ENCODE measurements around the gene UBAP1L. TPM values are rescaled to one million over a fixed set of nuclear protein-coding genes. Genes with fewer than 3 reads are reported as not detected.

Gene UBAP1L
- total RNA-seq, 2 donors from 2014 or later = 3.7 to 11.0 TPM

GRCh38 chr15:65082303-65082953, 32.6 kb downstream of the UBAP1L start:
- ATAC-seq (ENCODE audit: insufficient number of reproducible peaks, low FRiP score, low read depth) (no peak), DNase-seq (ENCODE audit: low spot score) (no peak)
- no peak overlapping the region for H3K4me3 ChIP-seq
- H3K36me3 ChIP-seq = no peaks in the 10 kb centered on the region
- no peaks in the 10 kb centered on the region for H3K9me3 ChIP-seq
- no peak for TF ChIP-seq CTCF (IDR thresholded peaks at IDR 0.05)
- H3K27me3 ChIP-seq (replicated peaks; ENCODE audit: insufficient read depth) = no peaks in the 10 kb centered on the region
- peak overlapping the region; percentile 96 to 99 for H3K27ac ChIP-seq
- peaks cover 54 to 100% of the 10 kb centered on the region in 2 donors for H3K4me1 ChIP-seq (ENCODE audit: control insufficient read depth in 1 of 2, low read depth in 2 of 2)

- ATAC-seq (ENCODE audit: insufficient number of reproducible peaks, low FRiP score, low read depth) (no peak), DNase-seq (ENCODE audit: low spot score) (no peak)
- H3K27me3 ChIP-seq (replicated peaks; ENCODE audit: insufficient read depth) = no peaks in the 10 kb centered on the region
- H3K9me3 ChIP-seq = no peaks in the 10 kb centered on the region
- H3K4me3 ChIP-seq = no peak overlapping the region
- no peak for TF ChIP-seq CTCF (IDR thresholded peaks at IDR 0.05)
- peaks cover 54 to 100% of the 10 kb centered on the region in 2 donors for H3K4me1 ChIP-seq (ENCODE audit: control insufficient read depth in 1 of 2, low read depth in 2 of 2)
- no peaks in the 10 kb centered on the region for H3K36me3 ChIP-seq
- peak overlapping the region; percentile 96 to 99 for H3K27ac ChIP-seq
These were observed 33.2 kb downstream of the UBAP1L start for GRCh38 chr15:65081758-65082157.

GRCh38 chr15:65081270-65081669, 33.7 kb downstream of the UBAP1L start:
- no peak for DNase-seq (ENCODE audit: low spot score)
- H3K4me3 ChIP-seq = no peak overlapping the region
- ATAC-seq (ENCODE audit: insufficient number of reproducible peaks, low FRiP score, low read depth) = no peak
- no peak for TF ChIP-seq CTCF (IDR thresholded peaks at IDR 0.05)
- no peaks in the 10 kb centered on the region for H3K27me3 ChIP-seq (replicated peaks; ENCODE audit: insufficient read depth)
- H3K9me3 ChIP-seq = no peaks in the 10 kb centered on the region
- H3K4me1 ChIP-seq (ENCODE audit: control insufficient read depth in 1 of 2, low read depth in 2 of 2) = peaks cover 56 to 100% of the 10 kb centered on the region in 2 donors
- H3K36me3 ChIP-seq = no peaks in the 10 kb centered on the region
- H3K27ac ChIP-seq = peak overlapping the region; percentile 96 to 99

GRCh38 chr15:65079580-65079979, 35.4 kb downstream of the UBAP1L start:
- peaks cover 42 to 88% of the 10 kb centered on the region in 2 donors for H3K4me1 ChIP-seq (ENCODE audit: control insufficient read depth in 1 of 2, low read depth in 2 of 2)
- no peak overlapping the region for H3K4me3 ChIP-seq
- H3K9me3 ChIP-seq = no peaks in the 10 kb centered on the region
- peak overlapping the region; percentile 5 to 20 for H3K27ac ChIP-seq
- no peaks in the 10 kb centered on the region for H3K36me3 ChIP-seq
- DNase-seq (ENCODE audit: low spot score) (no peak), ATAC-seq (ENCODE audit: insufficient number of reproducible peaks, low FRiP score, low read depth) (no peak)
- H3K27me3 ChIP-seq (replicated peaks; ENCODE audit: insufficient read depth) = no peaks in the 10 kb centered on the region
- no peak for TF ChIP-seq CTCF (IDR thresholded peaks at IDR 0.05)

- Histone ChIP-seq H3K27ac (peak overlapping the region; percentile 33 to 91), H3K9me3 (no peaks in the 10 kb centered on the region), H3K36me3 (no peaks in the 10 kb centered on the region), H3K27me3 (replicated peaks; ENCODE audit: insufficient read depth) (no peaks in the 10 kb centered on the region), H3K4me1 (ENCODE audit: control insufficient read depth in 1 of 2, low read depth in 2 of 2) (peaks cover 33 to 81% of the 10 kb centered on the region in 2 donors), H3K4me3 (peak overlapping the region; percentile 21)
- DNase-seq (ENCODE audit: low spot score) = no peak
- no peak for ATAC-seq (ENCODE audit: insufficient number of reproducible peaks, low FRiP score, low read depth)
- peak; percentile 55 for TF ChIP-seq CTCF (IDR thresholded peaks at IDR 0.05)
These were observed 37.0 kb downstream of the UBAP1L start for GRCh38 chr15:65077981-65078352.
